Measurements from ENCODE around the gene CYFIP1. TPM values are rescaled to one million over a fixed set of nuclear protein-coding genes. Genes with fewer than 3 reads are reported as not detected.

CYFIP1 gene
- polyA plus RNA-seq, 1 donor from 2014 or later: 9.3 TPM

- H3K27ac ChIP-seq (ENCODE audit: low read length): no peak overlapping the region
Measured at GRCh38 chr15:22846073-22846472, 134.1 kb downstream of the CYFIP1 start.

GRCh38 chr15:22845289-22845900 lies 134.8 kb downstream of the CYFIP1 start:
- Histone ChIP-seq H4K20me1 (ENCODE audit: insufficient read depth) (no peaks in the 10 kb centered on the region), H3K79me2 (replicated peaks; ENCODE audit: insufficient read depth, low read length) (peaks cover 15% of the 10 kb centered on the region), H3F3A (ENCODE audit: insufficient read depth, low read length, poor library complexity, severe bottlenecking) (no peaks in the 10 kb centered on the region), H3K27me3 (ENCODE audit: insufficient read depth, low read depth, low read length) (no peaks in the 10 kb centered on the region), H3K4me2 (ENCODE audit: low read length) (no peak overlapping the region), H3K27ac (ENCODE audit: low read length) (no peak overlapping the region), H3K4me3 (ENCODE audit: low read length) (no peak overlapping the region), H2AFZ (ENCODE audit: low read depth, low read length) (no peak overlapping the region), H3K9ac (ENCODE audit: low read length) (no peak overlapping the region), H3K9me3 (ENCODE audit: low read length) (no peaks in the 10 kb centered on the region), H3K36me3 (ENCODE audit: insufficient read depth, low read length) (no peaks in the 10 kb centered on the region), H3K9me2 (ENCODE audit: insufficient read depth, low read length) (no peaks in the 10 kb centered on the region)
- no peak for TF ChIP-seq TAF1 (IDR thresholded peaks at IDR 0.05; ENCODE audit: low read depth)
- TF ChIP-seq POLR2AphosphoS5 (IDR thresholded peaks at IDR 0.05): no peak
- TF ChIP-seq SMC3 (conservative IDR thresholded peaks at IDR 0.05; ENCODE audit: poor library complexity): no peak
- no peak for TF ChIP-seq RAD21 (conservative IDR thresholded peaks at IDR 0.05)
- no peak for TF ChIP-seq EZH2 (IDR thresholded peaks at IDR 0.05; ENCODE audit: borderline replicate concordance, insufficient read depth, low read length, poor library complexity, severe bottlenecking)
- TF ChIP-seq MXI1 (conservative IDR thresholded peaks at IDR 0.05; ENCODE audit: poor library complexity, severe bottlenecking): no peak
- no peak for TF ChIP-seq CTCF (IDR thresholded peaks at IDR 0.05; ENCODE audit: poor library complexity, severe bottlenecking)

More at GRCh38 chr15:22846073-22846472, 134.1 kb downstream of the CYFIP1 start:
- no peaks in the 10 kb centered on the region for H4K20me1 ChIP-seq (ENCODE audit: insufficient read depth)
- TF ChIP-seq MXI1 (conservative IDR thresholded peaks at IDR 0.05; ENCODE audit: poor library complexity, severe bottlenecking) (no peak), REST (IDR thresholded peaks at IDR 0.05; ENCODE audit: borderline replicate concordance) (no peak), EP300 (conservative IDR thresholded peaks at IDR 0.05; ENCODE audit: poor library complexity, severe bottlenecking) (no peak), SMC3 (conservative IDR thresholded peaks at IDR 0.05; ENCODE audit: poor library complexity) (no peak), EZH2 (IDR thresholded peaks at IDR 0.05; ENCODE audit: borderline replicate concordance, insufficient read depth, low read length, poor library complexity, severe bottlenecking) (no peak), CTCF (IDR thresholded peaks at IDR 0.05; ENCODE audit: poor library complexity, severe bottlenecking) (no peak), RAD21 (conservative IDR thresholded peaks at IDR 0.05) (no peak), POLR2AphosphoS5 (IDR thresholded peaks at IDR 0.05) (no peak), TAF1 (IDR thresholded peaks at IDR 0.05; ENCODE audit: low read depth) (no peak)
- H3F3A ChIP-seq (ENCODE audit: insufficient read depth, low read length, poor library complexity, severe bottlenecking): no peaks in the 10 kb centered on the region
- H3K4me2 ChIP-seq (ENCODE audit: low read length): no peak overlapping the region
- H2AFZ ChIP-seq (ENCODE audit: low read depth, low read length): no peak overlapping the region
- H3K9me3 ChIP-seq (ENCODE audit: low read length): no peaks in the 10 kb centered on the region
- peaks cover 10% of the 10 kb centered on the region for H3K79me2 ChIP-seq (replicated peaks; ENCODE audit: insufficient read depth, low read length)
- no peak overlapping the region for H3K9ac ChIP-seq (ENCODE audit: low read length)
- no peaks in the 10 kb centered on the region for H3K27me3 ChIP-seq (ENCODE audit: insufficient read depth, low read depth, low read length)
- no peaks in the 10 kb centered on the region for H3K36me3 ChIP-seq (ENCODE audit: insufficient read depth, low read length)
- no peak overlapping the region for H3K4me3 ChIP-seq (ENCODE audit: low read length)
- no peaks in the 10 kb centered on the region for H3K9me2 ChIP-seq (ENCODE audit: insufficient read depth, low read length)

Measured in neural cell (in vitro differentiated cells).